GM12878 (cell line): Measurements from ENCODE around the gene RBBP6. TPM values are rescaled to one million over a fixed set of nuclear protein-coding genes. Genes with fewer than 3 reads are reported as not detected.

Experiments used
- ASH2L ChIP-seq: fragments of 300-600, 200-600 bp; sonication (generic); IDR thresholded peaks from 2 replicates; pipeline ENCODE4 v1.6.1; 2017; ENCODE audit warnings: low read depth, mild to moderate bottlenecking, borderline replicate concordance
- CBFB ChIP-seq: IDR thresholded peaks from 2 replicates; pipeline ENCODE4 v1.6.1; 2016; ENCODE audit warnings: antibody characterized with exemption, low read depth
- CEBPB ChIP-seq, 2 experiments: fragments of 150-350 bp in 1 of 2; IDR thresholded peaks; 2 replicates each; pipeline ENCODE4 v1.6.1; 2012 to 2014; ENCODE audit warnings: low read depth in 2 of 2, low read length in 2 of 2, borderline replicate concordance in 1 of 2, inconsistent platforms in 1 of 2
- CREM ChIP-seq: IDR thresholded peaks from 2 replicates; pipeline ENCODE4 v1.6.1; 2014; ENCODE audit warnings: antibody characterized with exemption, low read depth
- FOXK2 ChIP-seq: fragments of 450-650 bp; IDR thresholded peaks from 2 replicates; pipeline ENCODE4 v1.6.1; 2017; ENCODE audit warnings: mild to moderate bottlenecking, moderate library complexity
- HDAC6 ChIP-seq: fragments of 200-600 bp; sonication (generic); IDR thresholded peaks from one replicate; pipeline ENCODE4 v1.8.0; 2017; ENCODE audit warnings: antibody characterized with exemption; ENCODE audit not compliant: unreplicated experiment
- IKZF1 ChIP-seq: fragments of 450-650 bp; conservative IDR thresholded peaks from 2 replicates; pipeline ENCODE4 v1.6.1; 2017; ENCODE audit warnings: antibody characterized with exemption, mild to moderate bottlenecking
- MEF2B ChIP-seq: fragments of 450-650 bp; IDR thresholded peaks from 2 replicates; pipeline ENCODE4 v1.6.1; 2018; ENCODE audit warnings: mild to moderate bottlenecking, moderate library complexity; ENCODE audit not compliant: partially characterized antibody, poor library complexity, severe bottlenecking
- MTA2 ChIP-seq: fragments of 450-650 bp; IDR thresholded peaks from 2 replicates; pipeline ENCODE4 v1.6.1; 2016; ENCODE audit warnings: low read depth, mild to moderate bottlenecking, moderate library complexity
- NBN ChIP-seq: fragments of 450-650 bp; IDR thresholded peaks from 2 replicates; pipeline ENCODE4 v1.6.1; 2016
- POLR2AphosphoS5 ChIP-seq: IDR thresholded peaks from 2 replicates; pipeline ENCODE4 v1.6.1; 2011; ENCODE audit warnings: mild to moderate bottlenecking, low read length, inconsistent platforms
- POU2F2 ChIP-seq: IDR thresholded peaks from 3 replicates; pipeline ENCODE4 v1.6.1; 2011; ENCODE audit warnings: low read depth, mild to moderate bottlenecking, low read length, borderline replicate concordance
- RB1 ChIP-seq: fragments of 450-650 bp; formaldehyde crosslinking; IDR thresholded peaks from 2 replicates; pipeline ENCODE4 v1.6.1; 2017; ENCODE audit warnings: mild to moderate bottlenecking, borderline replicate concordance
- SIX5 ChIP-seq: IDR thresholded peaks from 2 replicates; pipeline ENCODE4 v1.6.1; 2011; ENCODE audit warnings: mild to moderate bottlenecking, low read depth, low read length, moderate library complexity; ENCODE audit not compliant: severe bottlenecking
- SMAD5 ChIP-seq: IDR thresholded peaks from 2 replicates; pipeline ENCODE4 v1.6.1; 2016; ENCODE audit warnings: antibody characterized with exemption, low read depth
- SUPT20H ChIP-seq: IDR thresholded peaks from 2 replicates; pipeline ENCODE4 v1.6.1; 2011; ENCODE audit warnings: low read depth, mild to moderate bottlenecking, low read length, moderate library complexity, borderline replicate concordance; ENCODE audit not compliant: control insufficient read depth
- SUZ12 ChIP-seq: fragments of 200-600 bp; sonication (generic); IDR thresholded peaks from one replicate; pipeline ENCODE4 v1.6.1; 2018; ENCODE audit warnings: antibody characterized with exemption, mild to moderate bottlenecking; ENCODE audit not compliant: unreplicated experiment
- TAF1 ChIP-seq: IDR thresholded peaks from 2 replicates; pipeline ENCODE4 v1.6.1; 2011; ENCODE audit warnings: mild to moderate bottlenecking, low read depth, low read length, borderline replicate concordance
- TCF12 ChIP-seq: IDR thresholded peaks from 2 replicates; pipeline ENCODE4 v1.6.1; 2011; ENCODE audit warnings: low read depth, mild to moderate bottlenecking, low read length
- TCF7 ChIP-seq: IDR thresholded peaks from 2 replicates; pipeline ENCODE4 v1.6.1; 2014; ENCODE audit warnings: antibody characterized with exemption, borderline replicate concordance
- ZSCAN29 ChIP-seq: fragments of 450-650 bp; IDR thresholded peaks from 2 replicates; pipeline ENCODE4 v1.6.1; 2017; ENCODE audit warnings: mild to moderate bottlenecking, moderate library complexity
- polyA plus RNA-seq, 11 experiments: library from polyadenylated mRNA; depleted of rRNA in 4 of 11; unstranded in 6 of 11; stranded (reverse) in 5 of 11; fragments of >200 nt; fragmentation: Nextera tagmentation in 4 of 11; fragmentation: Illumina TruSeq in 1 of 11; extraction: Ambion mirVana in 4 of 11; extraction: Trizol in 1 of 11; gene quantifications; 1 replicate in 1 of 11; 2 replicates in 10 of 11; pipeline versions ENCODE4 v1.2.1 to v1.2.3, GENCODE V29; 2011 to 2016; ENCODE audit warnings: inconsistent platforms in 2 of 11, missing spikeins in 2 of 11, low read depth in 1 of 11
- total RNA-seq, 4 experiments: library from RNA; depleted of rRNA in 3 of 4; stranded (reverse); fragments of >200 nt in 3 of 4; fragmentation: Illumina TruSeq in 1 of 4; extraction: Trizol in 1 of 4; gene quantifications; 2 replicates each; pipeline versions ENCODE4 v1.2.1 to v1.2.3, GENCODE V29; 2013 to 2021
- TF ChIP-seq, protein P1 (sequence below): IDR thresholded peaks from 2 replicates; pipeline ENCODE4 v1.6.1; 2012; ENCODE audit warnings: low read depth, low read length, improper control_type of control experiment
- TF ChIP-seq, protein P2 (sequence below): IDR thresholded peaks from 2 replicates; pipeline ENCODE4 v1.6.1; 2011; ENCODE audit warnings: borderline replicate concordance, low read depth, mild to moderate bottlenecking, moderate library complexity, mixed read lengths, low read length; ENCODE audit not compliant: insufficient read depth; ENCODE audit errors: extremely low read length
- TF ChIP-seq, protein P3 (sequence below): IDR thresholded peaks from 2 replicates; pipeline ENCODE4 v1.6.1; 2011; ENCODE audit warnings: mild to moderate bottlenecking, low read depth, low read length, moderate library complexity; ENCODE audit not compliant: insufficient replicate concordance
- TF ChIP-seq, protein P4 (sequence below): fragments of 450-650 bp; IDR thresholded peaks from 2 replicates; pipeline ENCODE4 v1.6.1; 2017; ENCODE audit warnings: mild to moderate bottlenecking, moderate library complexity

RBBP6 gene
- total and polyA plus RNA-seq, 10 of the 15 experiments (the other 5 are each of a cell fraction or from before 2014, with no cell fraction given) = 16.9 to 80.2 (median 36.5) TPM

DNA sequence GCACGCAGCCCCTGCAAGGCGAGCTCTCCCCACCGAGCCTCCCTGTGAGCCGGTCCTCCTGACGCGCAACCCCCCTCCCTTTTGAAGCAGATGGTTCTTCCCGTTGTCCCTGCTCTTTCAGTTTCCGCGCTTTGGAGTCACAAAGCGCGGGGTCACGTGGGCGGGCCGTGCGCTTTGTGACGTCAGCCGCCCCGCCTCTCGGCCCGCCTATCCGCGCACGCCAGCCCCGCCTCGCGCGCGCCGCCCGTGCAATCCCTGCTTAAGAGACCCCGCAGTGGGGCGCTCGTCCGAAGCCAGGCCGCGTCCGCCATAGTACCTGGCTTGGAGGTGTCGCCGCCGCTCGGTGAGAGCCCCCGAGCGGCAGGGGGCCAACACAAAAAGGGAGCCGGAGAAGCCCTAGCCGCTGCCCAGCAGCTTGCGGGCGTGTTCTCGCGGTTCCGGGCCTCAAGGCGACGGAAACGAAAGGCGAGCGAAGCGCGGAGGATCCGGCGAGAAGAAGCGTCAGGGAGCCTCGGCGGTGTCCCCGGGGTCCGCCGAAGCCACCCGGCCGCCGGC lies at the start of gene RBBP6 (continued):
- TF ChIP-seq, protein P1, sequence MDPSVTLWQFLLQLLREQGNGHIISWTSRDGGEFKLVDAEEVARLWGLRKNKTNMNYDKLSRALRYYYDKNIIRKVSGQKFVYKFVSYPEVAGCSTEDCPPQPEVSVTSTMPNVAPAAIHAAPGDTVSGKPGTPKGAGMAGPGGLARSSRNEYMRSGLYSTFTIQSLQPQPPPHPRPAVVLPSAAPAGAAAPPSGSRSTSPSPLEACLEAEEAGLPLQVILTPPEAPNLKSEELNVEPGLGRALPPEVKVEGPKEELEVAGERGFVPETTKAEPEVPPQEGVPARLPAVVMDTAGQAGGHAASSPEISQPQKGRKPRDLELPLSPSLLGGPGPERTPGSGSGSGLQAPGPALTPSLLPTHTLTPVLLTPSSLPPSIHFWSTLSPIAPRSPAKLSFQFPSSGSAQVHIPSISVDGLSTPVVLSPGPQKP = no peak
- no peak for TF ChIP-seq HDAC6
- 0 out of 3 replicates have a peak, but pooled peaks have one; percentile 59 for TF ChIP-seq POU2F2
- TF ChIP-seq, protein P2, sequence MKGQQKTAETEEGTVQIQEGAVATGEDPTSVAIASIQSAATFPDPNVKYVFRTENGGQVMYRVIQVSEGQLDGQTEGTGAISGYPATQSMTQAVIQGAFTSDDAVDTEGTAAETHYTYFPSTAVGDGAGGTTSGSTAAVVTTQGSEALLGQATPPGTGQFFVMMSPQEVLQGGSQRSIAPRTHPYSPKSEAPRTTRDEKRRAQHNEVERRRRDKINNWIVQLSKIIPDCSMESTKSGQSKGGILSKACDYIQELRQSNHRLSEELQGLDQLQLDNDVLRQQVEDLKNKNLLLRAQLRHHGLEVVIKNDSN = peak; percentile 93
- TF ChIP-seq, protein P3, sequence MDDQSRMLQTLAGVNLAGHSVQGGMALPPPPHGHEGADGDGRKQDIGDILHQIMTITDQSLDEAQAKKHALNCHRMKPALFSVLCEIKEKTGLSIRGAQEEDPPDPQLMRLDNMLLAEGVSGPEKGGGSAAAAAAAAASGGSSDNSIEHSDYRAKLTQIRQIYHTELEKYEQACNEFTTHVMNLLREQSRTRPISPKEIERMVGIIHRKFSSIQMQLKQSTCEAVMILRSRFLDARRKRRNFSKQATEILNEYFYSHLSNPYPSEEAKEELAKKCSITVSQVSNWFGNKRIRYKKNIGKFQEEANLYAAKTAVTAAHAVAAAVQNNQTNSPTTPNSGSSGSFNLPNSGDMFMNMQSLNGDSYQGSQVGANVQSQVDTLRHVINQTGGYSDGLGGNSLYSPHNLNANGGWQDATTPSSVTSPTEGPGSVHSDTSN = no peak
- peak; percentile 93 for TF ChIP-seq SMAD5
- peak; percentile 71 for TF ChIP-seq IKZF1
- peak; percentile 94 for TF ChIP-seq TAF1
- no peak for TF ChIP-seq SUZ12
- peak; percentile 92 for TF ChIP-seq CBFB
- TF ChIP-seq ASH2L = peak; percentile 81; the same call in 1 of the 2 replicates
- TF ChIP-seq NBN = peak; percentile 83
- TF ChIP-seq CREM = peak; percentile 89
- TF ChIP-seq MEF2B = no peak
- TF ChIP-seq RB1 = 0 out of 2 replicates have a peak, but pooled peaks have one; percentile 32
- peak; percentile 3 for TF ChIP-seq SIX5
- peak; percentile 70; the same call in 1 of the 2 replicates for TF ChIP-seq TCF12
- no peak for TF ChIP-seq ZSCAN29
- peak; percentile 93 for TF ChIP-seq POLR2AphosphoS5
- no peak for TF ChIP-seq MTA2
- TF ChIP-seq CEBPB (IDR thresholded peaks at IDR 0.05; ENCODE audit: borderline replicate concordance in 1 of 2, low read depth in 2 of 2, low read length in 2 of 2) = no peak
- TF ChIP-seq TCF7 = no peak
- TF ChIP-seq, protein P4, sequence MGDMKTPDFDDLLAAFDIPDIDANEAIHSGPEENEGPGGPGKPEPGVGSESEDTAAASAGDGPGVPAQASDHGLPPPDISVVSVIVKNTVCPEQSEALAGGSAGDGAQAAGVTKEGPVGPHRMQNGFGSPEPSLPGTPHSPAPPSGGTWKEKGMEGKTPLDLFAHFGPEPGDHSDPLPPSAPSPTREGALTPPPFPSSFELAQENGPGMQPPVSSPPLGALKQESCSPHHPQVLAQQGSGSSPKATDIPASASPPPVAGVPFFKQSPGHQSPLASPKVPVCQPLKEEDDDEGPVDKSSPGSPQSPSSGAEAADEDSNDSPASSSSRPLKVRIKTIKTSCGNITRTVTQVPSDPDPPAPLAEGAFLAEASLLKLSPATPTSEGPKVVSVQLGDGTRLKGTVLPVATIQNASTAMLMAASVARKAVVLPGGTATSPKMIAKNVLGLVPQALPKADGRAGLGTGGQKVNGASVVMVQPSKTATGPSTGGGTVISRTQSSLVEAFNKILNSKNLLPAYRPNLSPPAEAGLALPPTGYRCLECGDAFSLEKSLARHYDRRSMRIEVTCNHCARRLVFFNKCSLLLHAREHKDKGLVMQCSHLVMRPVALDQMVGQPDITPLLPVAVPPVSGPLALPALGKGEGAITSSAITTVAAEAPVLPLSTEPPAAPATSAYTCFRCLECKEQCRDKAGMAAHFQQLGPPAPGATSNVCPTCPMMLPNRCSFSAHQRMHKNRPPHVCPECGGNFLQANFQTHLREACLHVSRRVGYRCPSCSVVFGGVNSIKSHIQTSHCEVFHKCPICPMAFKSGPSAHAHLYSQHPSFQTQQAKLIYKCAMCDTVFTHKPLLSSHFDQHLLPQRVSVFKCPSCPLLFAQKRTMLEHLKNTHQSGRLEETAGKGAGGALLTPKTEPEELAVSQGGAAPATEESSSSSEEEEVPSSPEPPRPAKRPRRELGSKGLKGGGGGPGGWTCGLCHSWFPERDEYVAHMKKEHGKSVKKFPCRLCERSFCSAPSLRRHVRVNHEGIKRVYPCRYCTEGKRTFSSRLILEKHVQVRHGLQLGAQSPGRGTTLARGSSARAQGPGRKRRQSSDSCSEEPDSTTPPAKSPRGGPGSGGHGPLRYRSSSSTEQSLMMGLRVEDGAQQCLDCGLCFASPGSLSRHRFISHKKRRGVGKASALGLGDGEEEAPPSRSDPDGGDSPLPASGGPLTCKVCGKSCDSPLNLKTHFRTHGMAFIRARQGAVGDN = peak; percentile 57; the same call in 1 of the 2 replicates
- TF ChIP-seq FOXK2 = peak; percentile 96
- TF ChIP-seq SUPT20H = no peak
